Stimulated activated CD4-positive, alpha-beta T cell treated with anti-CD3 and anti-CD28 coated beads, TNF-alpha, amount 100 ng/mL, for 48 hours (primary cell): ENCODE data around the gene EYA2.

Experiments used
- DNase-seq, 3 donors: peaks; one replicate each; pipeline ENCODE4 v3.0.0-alpha.2; 2020; ENCODE audit warnings: low read depth in 3 of 3

The EYA2 gene

DNA sequence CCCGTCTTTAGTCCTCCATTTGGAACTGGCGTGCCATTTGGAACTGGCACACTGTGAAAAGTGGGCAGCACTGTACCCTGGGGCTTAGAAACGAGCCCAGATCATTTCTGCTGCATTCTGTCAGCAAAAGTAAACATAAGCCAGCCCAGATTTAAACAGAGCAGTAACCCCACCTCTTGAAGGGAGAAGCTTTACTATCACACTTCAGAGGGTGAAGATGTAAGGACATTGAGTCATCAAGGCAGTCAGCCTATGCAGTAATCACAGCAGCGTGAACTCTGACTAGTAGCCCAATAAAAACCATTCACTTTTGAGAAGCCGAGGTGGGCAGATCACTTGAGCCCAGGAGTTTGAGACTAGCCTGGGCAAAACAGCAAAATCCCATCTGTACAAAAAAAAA lies 216.9 kb downstream of the EYA2 start:
- DNase-seq = no peak

DNA sequence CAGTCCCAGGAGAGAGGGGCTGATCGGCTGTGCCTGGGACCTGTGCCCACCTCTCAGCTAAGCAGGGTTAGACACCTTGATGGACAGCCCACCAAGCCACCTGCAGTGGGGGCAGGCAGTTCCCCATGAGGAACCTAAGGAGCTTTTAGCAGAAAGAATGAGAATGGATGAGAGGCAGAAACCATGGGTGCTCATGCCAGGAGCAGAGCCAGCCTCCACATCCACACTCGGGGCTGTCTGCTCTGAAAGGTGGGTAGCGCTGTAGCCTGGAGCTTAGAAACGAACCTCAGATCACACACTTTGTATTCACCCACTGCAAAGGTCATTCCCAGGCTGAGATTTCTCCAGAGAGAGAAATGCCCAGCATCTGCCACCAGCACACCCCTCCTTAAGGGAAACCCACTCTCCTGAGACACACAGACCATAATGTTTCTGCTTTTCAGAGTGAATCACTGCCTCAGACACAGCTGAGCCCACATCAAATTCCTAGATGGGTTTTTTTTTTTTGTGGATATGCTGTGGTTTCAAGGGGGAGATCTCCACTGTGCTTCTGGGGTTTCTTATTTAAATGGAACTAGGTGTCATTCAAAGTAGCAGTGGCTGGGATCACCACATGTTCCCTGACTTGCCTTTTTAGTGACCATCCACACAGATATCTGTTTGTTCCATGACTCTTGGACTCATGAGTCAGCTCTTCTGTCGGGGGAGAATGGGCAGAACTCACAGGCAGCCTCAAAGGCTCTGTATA lies 218.9 kb downstream of the EYA2 start:
- DNase-seq = no peak

DNA sequence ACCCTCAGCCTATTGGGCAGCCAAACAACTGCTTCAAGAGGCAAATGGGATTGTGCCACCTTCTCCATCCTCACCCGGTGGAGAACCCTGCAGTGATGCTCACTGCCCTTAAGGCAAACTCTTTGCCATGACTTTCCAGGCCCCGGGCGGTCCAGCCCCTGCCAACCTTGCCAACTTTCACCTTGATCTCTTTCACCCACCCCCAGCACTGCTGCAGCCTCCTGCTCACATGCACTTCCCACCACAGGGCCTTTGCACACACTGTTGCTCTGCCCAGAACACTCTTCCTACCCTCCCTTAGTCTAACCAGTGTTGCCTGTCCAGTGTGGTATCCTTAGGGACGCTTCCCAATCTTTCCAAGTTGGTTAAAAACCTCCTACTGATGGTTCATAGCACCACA lies 221.1 kb downstream of the EYA2 start:
- DNase-seq = no peak

DNA sequence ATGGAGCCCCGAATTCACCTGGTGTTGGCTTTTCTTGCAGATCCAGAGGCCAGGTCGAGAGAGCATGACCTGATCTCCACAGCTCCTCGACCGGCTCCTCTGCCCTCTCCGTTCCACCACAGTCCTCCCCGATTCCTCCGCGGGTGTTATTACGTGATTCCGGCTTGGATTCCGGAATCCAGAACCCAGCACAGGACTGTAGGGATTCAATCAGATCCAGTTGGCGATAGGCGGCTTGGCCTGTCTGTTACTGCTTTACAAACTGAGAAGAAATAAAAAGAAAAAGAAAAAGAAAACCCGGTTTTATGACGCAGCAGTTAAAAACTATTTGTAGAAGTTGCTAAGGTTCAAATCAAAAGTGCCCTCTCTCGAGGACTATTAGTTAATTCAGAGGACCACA lies 222.7 kb downstream of the EYA2 start:
- no peak for DNase-seq

DNA sequence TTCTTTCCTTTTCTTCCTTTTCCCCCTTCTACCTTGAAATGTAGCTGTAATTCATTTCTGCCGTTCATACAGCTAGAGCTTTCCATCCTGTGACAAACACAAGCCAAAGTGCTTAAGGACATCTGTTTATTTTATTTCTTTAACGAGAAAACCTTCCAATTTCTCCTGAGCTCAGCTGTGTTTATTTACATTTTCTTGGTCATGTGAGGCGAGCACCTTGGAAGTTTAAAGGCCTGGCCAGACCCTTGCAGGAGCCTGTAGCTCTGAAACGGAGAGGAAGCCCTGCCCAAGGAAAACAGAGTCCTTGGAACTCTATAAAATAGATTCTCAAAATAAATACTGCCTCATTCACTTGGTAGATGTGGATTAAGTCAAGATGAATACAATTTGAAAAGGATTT lies 223.1 kb downstream of the EYA2 start:
- no peak for DNase-seq

DNA sequence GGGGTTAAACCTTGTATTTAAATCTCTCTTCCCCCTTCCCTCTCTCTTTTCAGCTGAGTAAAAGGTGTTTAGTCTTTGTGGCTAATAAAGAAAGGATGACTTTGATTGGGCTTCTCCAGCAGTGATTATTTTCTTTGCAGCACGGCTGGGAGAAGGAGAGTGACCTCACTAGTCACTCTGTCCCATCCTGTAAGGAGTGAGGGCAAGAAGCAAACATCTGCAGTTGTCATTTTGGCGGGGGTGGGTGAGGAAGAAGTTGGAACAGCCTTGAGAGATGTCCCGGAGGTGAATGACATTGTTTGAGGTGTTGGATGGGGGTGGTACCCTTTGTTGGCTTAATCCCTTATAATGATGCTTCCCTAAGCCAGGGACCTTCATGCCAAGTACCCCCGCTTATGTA lies 223.6 kb downstream of the EYA2 start:
- DNase-seq = no peak

DNA sequence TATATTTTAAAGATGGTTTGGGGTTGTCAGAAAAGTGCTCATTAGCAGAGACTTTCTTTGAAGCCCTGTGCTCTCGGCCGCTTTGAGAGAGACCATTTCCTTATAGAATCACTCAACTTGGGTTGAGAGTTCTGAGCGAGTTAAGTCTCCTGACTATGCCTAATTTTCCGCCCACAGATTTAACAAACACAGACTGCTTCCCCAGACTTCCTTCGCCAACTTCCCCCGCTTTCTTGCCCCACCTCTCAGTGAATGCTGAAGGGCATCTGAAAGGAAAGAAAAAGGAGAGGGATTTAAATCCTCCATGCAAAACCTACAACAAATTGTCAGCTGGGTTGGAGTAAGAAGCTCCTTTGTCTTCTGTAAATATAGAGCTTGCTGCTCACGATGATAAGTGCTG lies 224.0 kb downstream of the EYA2 start:
- no peak for DNase-seq

DNA sequence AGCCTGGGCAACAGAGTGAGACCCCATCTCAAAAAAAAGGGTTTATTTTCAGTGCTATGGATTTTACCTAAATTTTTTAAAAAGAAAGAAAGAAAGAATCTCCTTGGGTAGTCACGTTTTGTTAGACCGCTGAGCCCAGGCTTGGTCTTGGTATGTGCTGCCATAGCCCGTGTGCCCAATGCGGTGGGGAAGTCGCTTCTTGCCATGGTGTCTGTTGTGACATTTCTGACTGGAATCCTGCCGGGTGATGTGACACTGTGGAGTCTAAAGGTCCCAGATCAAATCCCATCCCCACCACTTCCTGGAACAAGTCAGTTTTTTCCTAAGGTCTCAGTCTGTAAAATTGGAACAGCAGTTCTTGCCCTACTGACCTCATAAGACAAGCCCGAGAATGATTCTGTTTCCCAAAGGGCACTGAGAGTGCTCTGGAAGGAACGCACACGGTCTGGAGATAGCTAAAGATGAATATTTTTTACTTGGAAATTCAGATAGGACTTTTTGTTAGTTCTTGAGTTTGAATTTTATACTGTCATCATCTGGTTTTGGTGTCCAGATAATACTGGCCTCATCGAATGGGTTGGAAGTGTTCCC lies 225.8 kb downstream of the EYA2 start:
- no peak for DNase-seq

DNA sequence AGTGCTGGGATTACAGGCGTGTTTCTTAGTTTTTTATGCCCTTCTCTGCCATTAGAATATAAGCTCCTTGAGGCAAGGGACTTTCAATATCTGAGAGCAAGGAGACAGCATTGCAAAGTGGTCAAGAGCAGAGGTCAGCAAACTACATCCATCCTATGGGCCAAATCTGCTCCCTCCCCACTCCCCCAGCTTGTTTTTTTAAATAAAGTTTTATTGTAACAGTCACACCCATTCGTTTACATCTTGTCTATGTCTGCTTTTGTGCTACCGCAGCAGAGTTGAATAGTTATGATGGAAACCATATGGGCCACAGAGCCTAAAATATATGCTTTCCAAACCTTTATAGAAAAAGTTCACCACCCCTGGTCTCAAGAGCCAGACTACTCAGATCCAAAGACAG lies 227.9 kb downstream of the EYA2 start:
- no peak for DNase-seq

DNA sequence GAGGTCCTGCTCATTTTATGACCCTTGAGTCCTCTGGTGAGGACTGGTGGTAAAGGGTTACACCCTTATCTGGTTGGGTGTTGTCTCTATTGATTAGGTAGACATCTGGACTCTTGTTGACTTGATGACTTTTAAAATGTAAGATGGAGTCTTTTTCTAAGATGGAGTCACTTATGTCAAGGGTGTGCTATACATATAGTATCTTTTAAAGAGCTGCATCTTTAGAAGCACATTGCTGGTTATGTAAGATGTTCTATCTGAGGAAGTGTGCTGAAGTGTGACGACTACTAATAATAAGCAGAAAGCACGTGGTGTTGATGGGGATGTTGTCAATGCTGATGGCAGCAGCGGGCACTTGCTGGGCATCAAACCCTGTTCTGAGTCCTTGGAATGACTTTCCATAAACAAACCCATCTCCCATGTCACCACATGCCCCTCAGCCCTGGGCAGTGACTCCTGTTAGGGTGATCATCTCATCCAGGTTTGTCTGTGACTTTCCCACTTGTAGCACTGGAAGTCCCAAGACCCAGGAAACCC lies 229.6 kb downstream of the EYA2 start:
- no peak for DNase-seq

DNA sequence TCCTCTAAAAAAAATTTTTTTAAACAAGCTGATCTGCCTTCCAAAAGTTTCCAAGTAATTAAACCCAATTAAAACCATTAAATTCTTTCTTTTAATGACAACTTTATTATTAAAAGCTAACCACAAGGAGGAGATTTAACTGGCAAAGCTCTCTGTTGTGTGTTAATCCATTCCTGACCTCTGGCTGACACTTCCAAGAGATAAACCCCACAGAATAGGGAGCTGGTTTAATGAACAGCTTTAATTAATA lies 230.8 kb downstream of the EYA2 start:
- no peak for DNase-seq

DNA sequence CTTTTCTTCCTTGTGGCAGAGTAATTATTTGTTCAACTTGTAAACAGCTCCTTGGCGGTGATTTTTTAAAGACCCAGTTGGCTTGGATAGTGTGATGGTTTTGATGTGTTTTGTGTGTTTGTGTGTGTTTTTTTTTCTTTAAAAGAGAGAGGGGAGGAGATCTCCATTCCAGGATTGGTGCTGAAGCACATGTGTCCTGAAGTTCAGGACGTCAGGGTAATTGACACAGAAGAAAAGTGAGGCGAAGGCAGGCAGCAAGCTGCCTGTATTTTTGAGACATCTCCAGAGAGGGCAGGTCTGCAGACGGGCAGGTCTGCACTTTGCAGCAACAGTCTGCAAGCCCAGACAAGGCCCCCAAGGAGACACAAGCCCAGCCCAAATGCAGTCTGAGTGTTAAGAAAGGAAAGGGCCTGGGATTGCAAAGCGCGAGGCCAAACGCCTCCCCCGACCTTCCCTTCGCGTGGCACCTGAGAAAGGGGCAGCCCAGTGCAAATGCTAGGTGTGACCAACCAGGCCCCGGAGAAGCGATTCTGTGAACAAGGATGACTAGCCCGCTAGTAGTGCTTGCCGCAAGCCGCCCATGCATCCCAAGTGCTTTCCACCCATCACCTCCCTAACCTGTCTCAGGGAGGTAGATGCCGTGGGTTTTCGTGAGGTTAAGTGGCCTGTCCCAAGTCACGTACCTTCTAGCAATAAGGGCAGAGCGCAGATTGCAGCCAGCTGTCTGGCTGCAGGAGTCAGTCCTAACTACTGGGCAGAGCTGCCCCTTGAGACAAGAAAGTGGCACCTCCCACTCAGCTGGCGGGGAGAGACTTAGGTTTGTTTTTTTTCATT lies 231.3 kb downstream of the EYA2 start:
- no peak for DNase-seq

DNA sequence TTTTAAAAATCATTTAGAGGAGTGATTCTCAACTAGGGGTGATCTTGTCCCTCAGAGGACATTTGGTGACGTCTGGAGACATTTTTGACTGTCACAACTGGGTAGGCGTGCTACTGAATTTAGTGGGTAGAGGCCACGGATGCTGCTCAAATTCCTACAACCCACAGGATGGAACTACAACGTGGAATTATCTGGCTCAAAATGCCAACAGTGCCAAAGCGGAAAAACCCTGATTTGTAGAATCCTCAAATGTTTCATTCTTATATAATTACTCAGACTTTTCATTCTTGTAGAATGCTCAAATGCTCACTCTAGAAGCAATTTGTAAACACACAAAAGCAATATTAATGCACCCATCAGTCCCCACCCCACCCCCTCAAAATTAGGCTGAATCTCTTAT lies 232.1 kb downstream of the EYA2 start:
- no peak for DNase-seq

DNA sequence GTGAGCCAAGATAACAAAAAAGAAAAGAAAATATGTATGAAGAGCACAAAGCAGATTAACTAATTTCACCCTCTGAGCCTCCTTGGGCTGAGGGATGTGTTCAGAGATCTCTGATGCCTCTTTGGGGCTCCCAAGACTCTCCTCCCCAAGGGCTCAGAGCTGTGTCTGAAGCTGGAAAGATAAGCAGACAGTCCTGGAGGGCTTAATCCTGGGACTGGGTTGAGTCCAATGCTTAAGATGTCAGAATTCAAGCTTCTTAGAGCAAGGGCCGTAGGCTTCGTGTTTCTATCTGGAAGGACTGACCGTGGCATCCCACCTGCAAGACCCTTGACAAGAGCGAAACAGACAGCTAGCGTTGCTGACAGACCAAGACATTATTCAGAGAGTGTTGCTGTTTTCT lies 232.9 kb downstream of the EYA2 start:
- DNase-seq = no peak

DNA sequence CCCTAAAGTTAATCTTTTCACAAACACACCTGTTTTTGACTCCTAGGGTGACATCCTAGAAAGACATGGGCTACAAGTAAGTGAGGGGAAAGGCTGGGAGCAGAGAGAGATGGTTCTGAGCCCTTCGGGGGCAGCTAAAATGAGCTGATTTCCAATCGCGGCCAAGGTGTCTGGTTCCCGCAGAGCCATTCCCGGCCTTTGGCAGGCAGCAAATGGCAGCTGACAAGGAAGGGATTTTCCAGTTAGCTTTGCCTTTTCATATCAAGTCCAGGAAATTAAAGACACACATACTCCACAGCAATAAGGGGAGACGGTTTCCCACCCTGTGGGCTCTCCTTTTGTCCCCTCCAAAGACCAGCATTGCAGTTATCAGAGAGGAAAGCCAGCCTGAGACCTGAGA lies 233.4 kb downstream of the EYA2 start:
- DNase-seq = no peak

DNA sequence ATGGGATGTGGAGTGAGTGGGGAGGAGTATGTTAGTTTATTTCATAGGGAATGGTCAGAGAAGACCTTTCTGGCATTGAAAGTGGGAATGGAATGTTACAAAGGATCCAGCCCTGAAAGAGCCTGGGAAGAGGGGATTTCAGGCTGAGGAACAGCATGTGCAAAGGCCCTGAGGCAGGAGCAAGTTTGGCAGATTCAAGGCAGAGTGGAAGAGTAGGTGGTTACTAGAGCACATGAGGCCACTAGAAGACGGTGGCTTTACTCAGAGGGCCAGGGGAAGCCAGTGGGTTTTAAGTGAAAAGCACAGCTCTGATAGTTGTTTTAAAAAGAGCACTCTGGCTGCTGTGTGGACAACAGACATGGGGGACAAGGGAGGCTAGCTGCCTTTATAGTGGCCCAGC lies 234.7 kb downstream of the EYA2 start:
- no peak for DNase-seq

DNA sequence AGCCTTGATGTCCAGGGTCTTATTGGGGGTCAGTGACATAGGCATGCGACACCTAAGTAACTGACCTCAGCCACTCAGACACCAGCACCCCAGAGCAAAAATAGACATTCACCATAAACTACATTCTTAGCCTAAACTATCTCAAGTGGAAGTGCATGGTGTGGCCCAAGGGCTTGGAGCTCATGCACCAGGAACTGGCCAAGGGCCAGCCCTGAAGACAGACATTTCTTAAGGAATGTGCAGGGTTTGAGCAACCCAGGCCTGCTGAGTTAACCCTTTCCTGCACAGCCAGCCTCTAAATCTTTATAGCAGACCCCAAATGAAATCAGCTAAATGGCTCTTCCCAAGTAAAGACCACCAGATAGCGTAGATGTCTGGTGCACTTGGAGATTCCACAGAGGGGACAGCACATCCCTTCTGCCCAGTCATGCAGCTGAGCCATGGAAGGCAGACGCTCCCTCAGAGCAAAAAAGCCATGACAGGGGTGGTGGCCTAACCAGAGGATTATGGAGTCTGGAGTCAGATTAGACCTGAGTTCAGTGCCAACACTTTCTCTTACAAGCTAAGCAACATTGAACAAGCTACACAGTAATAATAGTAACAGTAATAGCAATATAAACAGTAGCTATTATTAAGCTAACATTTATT lies 239.3 kb downstream of the EYA2 start:
- DNase-seq = no peak

DNA sequence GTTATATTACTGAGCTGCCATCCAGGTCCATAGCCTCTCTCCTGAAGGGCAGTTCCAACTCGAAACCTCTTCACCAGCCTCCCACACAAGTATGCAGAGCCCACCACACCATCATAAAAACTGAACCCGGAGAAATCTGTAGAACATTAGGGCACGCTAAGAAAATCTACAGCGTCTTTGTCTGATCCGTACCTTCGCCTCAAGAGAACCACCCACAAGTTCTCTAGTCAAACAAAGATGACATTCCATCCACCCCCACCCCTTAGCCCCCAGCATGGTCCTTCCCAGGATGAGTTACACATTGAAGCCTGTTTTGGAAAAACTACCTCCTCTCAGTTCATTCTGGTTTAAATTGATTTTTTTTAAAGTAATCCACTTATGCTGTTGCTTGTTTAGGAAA lies 242.1 kb downstream of the EYA2 start:
- no peak for DNase-seq

DNA sequence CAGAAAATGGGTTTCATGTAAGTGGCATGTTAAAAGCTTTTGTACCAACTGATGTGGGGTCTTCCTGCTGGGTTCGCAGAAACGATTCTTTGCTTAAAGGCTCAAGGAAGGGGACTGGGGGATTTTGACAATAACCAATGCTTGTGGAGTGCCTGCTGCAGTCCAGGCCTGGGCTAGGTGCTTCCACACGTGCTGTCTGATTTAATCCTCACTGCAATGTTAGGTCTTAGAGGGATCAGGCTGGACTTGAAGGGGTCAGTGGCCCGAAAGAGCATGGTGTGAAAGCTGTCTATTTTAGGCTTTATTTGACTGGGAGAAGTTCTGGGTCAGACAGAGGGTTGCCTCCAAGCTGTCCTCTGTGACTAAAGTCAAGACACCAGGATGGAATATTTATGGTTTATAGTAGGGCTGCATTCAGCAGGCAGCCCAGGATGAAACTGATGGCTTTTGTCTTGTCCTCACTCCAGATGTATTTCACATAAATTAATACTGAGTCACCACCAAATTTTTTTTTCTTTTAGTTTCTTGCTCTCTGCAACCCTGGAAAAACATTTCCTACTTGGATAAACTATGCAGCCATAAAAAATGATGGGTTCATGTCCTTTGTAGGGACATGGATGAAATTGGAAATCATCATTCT lies 242.7 kb downstream of the EYA2 start:
- no peak for DNase-seq

DNA sequence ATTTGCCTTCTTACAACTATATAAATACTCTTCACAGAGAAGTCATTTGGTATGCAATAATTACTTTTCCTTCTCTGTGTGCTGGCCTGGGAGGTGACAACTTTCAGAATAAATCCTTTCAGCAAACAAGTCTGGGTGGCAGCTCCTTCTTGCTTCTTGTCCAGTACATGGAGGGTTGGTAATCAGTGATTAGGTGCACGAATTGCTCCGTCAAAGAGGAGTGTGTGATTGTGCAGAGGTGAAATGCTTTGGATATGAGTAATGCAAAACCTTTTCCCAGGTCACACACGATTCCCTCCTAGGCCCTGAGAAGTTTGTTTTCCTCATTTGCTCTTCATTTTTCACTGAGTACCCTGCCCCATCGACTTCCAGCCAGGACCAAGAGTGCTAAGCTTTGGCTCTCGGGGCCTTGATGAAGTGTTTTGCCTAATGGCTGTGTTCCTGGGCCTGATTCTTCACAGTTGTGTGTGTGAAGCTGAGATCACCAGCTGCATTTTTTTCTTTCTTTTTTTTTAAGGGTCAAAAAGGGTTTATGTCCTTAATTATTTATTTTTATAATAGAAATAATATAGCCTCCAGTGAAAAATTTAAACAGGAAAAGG lies 245.4 kb downstream of the EYA2 start:
- DNase-seq = no peak

DNA sequence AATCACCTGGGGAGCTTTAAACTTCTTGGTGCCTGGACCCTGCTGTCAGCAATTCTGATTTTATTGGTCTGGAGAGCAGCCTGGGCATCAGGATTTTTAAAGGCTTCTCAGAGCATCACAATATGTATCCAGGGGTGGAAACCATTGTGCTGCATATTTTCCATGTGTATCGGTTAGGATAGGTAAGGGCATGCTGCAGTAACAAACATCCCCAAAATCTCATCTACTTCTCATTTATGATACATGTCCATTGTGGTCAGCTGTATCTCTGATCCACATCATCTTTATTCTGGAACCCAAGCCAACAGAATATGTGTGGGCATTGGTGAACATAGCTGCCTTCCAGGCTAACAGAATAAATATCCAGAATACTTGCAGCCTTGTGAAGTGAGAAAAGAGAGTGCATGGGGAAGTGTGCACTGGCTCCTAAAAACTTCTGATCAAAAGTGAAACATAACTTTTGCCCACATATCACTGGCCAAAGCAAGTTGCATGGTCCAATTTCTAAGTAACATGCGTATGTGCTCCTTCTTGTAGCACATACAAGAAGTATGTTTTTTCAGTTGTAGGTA lies 246.8 kb downstream of the EYA2 start:
- DNase-seq = no peak
